ENCODE measurements around the gene NAALADL2.

GRCh38 chr3:175118382-175118941 lies 259.3 kb downstream of the NAALADL2 start:
- TF ChIP-seq REST (IDR thresholded peaks at IDR 0.05; ENCODE audit: insufficient read depth in 1 of 2, low read depth in 2 of 2, low read length in 1 of 2) (no peak), CTCF (IDR thresholded peaks at IDR 0.05) (no peak; the same call in 1 of the 2 replicates), POLR2AphosphoS5 (IDR thresholded peaks at IDR 0.05; ENCODE audit: low read depth, low read length) (no peak), TCF7L2 (IDR thresholded peaks at IDR 0.05; ENCODE audit: low read depth, low read length) (no peak), SIN3A (IDR thresholded peaks at IDR 0.05; ENCODE audit: borderline replicate concordance, insufficient read depth, low read depth, low read length) (no peak)
